AG04450 (cell line): Measurements from ENCODE around the gene ZBTB20. TPM values are rescaled to one million over a fixed set of nuclear protein-coding genes. Genes with fewer than 3 reads are reported as not detected.

Source experiments
- CTCF ChIA-PET: fragments of 300-600, 350-600 bp; formaldehyde crosslinking; extraction: SDS; loops from one replicate; lab custom pipeline; 2022; ENCODE audit warnings: antibody characterized with exemption, inconsistent platforms; lab: Charles Lee
- POLR2A ChIA-PET: fragments of 350-600 bp; formaldehyde crosslinking; extraction: SDS; loops from one replicate; lab custom pipeline; 2021; ENCODE audit warnings: antibody characterized with exemption, inconsistent platforms; lab: Yijun Ruan, JAX
- DNase-seq: peaks from one replicate; pipeline ENCODE4 v3.0.0-alpha.2; 2011; ENCODE audit warnings: low read depth, low spot score
- H3K27ac ChIP-seq: one replicate; pipeline ENCODE4 v1.5.1; 2012; ENCODE audit warnings: low read depth, low read length, control low read depth
- H3K27me3 ChIP-seq: one replicate; pipeline ENCODE4 v1.6.0; 2012; ENCODE audit warnings: low read length; ENCODE audit not compliant: control insufficient read depth, insufficient read depth
- H3K4me3 ChIP-seq: 2 replicates; pipeline ENCODE4 v1.5.1; 2011; ENCODE audit warnings: mild to moderate bottlenecking, low read depth, low read length, control low read depth
- H3K9me3 ChIP-seq: 2 replicates; pipeline ENCODE4 v1.5.1; 2012; ENCODE audit warnings: low read length; ENCODE audit not compliant: control insufficient read depth, insufficient read depth
- CTCF ChIP-seq: IDR thresholded peaks from 2 replicates; pipeline ENCODE4 v1.5.1; 2011; ENCODE audit warnings: low read depth, low read length, control low read depth, inconsistent platforms
- polyA plus RNA-seq: library from polyadenylated mRNA; depleted of rRNA; stranded (reverse); fragments of >200 nt; gene quantifications from 2 replicates; pipeline ENCODE4 v1.2.3, GENCODE V29; 2011

The ZBTB20 gene
- polyA plus RNA-seq, 1 experiment = 3.0 TPM

GRCh38 chr3:114377426-114377825, 769.7 kb downstream of the ZBTB20 start:
- TF ChIP-seq CTCF = no peak
- no peak for DNase-seq
- Histone ChIP-seq H3K9me3 (no peaks in the 10 kb centered on the region), H3K27me3 (no peaks in the 10 kb centered on the region), H3K27ac (no peak overlapping the region), H3K4me3 (no peak overlapping the region)
- ChIA-PET POLR2A (no interaction called here), CTCF (interaction anchor here (1.0 to 1.4 kb wide), 2 partner anchors 41 to 138 kb away, joined by 3 to 6 read pairs; no protein-coding TSS in a partner anchor)

- ChIA-PET POLR2A (no interaction called here), CTCF (interaction anchor here (1.0 to 1.4 kb wide), 2 partner anchors 42 to 139 kb away, joined by 3 to 6 read pairs; no protein-coding TSS in a partner anchor)
Observed at GRCh38 chr3:114376516-114377185, 770.4 kb downstream of the ZBTB20 start.

GRCh38 chr3:114375608-114376421, 771.3 kb downstream of the ZBTB20 start:
- TF ChIP-seq CTCF = no peak
- ChIA-PET POLR2A (no interaction called here), CTCF (interaction anchor here (2.1 kb wide), 1 partner anchor 8 kb away, joined by 8 read pairs; no protein-coding TSS in a partner anchor)
- no peak overlapping the region for H3K27ac ChIP-seq
- H3K4me3 ChIP-seq = no peak overlapping the region
- H3K27me3 ChIP-seq = no peaks in the 10 kb centered on the region
- H3K9me3 ChIP-seq = no peaks in the 10 kb centered on the region
- DNase-seq = no peak

More at GRCh38 chr3:114376516-114377185, 770.4 kb downstream of the ZBTB20 start:
- no peak for DNase-seq
- H3K27ac ChIP-seq = no peak overlapping the region
- no peak for TF ChIP-seq CTCF
- no peaks in the 10 kb centered on the region for H3K9me3 ChIP-seq
- H3K27me3 ChIP-seq = no peaks in the 10 kb centered on the region
- no peak overlapping the region for H3K4me3 ChIP-seq

- CTCF ChIA-PET = interaction anchor here (2.1 kb wide), 1 partner anchor 9 kb away, joined by 8 read pairs; no protein-coding TSS in a partner anchor
- no peak overlapping the region for H3K27ac ChIP-seq
- DNase-seq = no peak
Observed at GRCh38 chr3:114374433-114374990, 772.6 kb downstream of the ZBTB20 start.

More at GRCh38 chr3:114374433-114374990, 772.6 kb downstream of the ZBTB20 start:
- TF ChIP-seq CTCF = no peak
- H3K27me3 ChIP-seq = no peaks in the 10 kb centered on the region
- POLR2A ChIA-PET = no interaction called here
- no peaks in the 10 kb centered on the region for H3K9me3 ChIP-seq
- no peak overlapping the region for H3K4me3 ChIP-seq
